GM20431 (cell line): ENCODE results near the gene NUMA1.

Experiments
- in situ Hi-C: fragments of 300-500 bp; cut with MseI, MboI; formaldehyde crosslinking; loops from one replicate; pipeline ENCODE4 v1.15.0; 2020; ENCODE audit warnings: low sequenced_read_pairs; ENCODE audit not compliant: unreplicated experiment

NUMA1 gene

GRCh38 chr11:71987521-71987920 is 92.8 kb downstream of the NUMA1 start:
- in situ Hi-C loops, result no loop called here

GRCh38 chr11:71986131-71986530 is 94.2 kb downstream of the NUMA1 start:
- in situ Hi-C loops, result no loop called here

- in situ Hi-C loops, result no loop called here
Measured at GRCh38 chr11:71979602-71980001, 100.7 kb downstream of the NUMA1 start.

GRCh38 chr11:71979094-71979493 is 101.2 kb downstream of the NUMA1 start:
- in situ Hi-C loops, result no loop called here

DNA sequence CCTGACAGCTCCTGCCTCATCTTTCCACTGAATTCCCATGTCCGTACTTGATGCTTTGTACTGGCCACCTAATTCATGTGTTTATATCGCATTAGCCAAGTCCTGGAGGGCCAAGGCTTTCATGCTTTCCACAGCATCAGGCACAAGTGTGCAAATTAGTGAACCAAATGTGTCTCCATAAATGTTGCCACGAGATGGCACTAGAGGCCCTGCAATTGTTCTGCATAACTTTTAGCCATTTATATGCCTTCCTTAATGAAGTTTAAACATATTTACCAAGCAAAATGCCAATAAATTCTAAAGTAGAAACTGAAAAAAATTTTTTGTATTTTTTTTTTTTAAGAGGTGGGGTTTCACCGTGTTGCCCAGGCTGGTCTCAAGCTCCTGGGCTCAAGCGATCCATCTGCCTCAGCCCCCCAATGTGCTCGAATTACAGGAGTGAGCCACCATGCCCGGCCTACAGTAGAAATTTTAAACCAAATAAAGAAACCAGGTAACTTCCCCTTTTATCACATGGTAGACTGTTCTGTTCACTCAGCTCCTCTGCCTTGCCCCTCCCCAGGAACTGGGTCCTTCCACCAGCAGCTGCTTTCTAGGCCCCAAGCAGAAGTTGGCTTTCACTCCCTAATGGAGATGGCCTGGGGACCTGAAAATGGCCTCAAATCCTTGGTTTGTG is 102.5 kb downstream of the NUMA1 start:
- in situ Hi-C loops, result no loop called here

DNA sequence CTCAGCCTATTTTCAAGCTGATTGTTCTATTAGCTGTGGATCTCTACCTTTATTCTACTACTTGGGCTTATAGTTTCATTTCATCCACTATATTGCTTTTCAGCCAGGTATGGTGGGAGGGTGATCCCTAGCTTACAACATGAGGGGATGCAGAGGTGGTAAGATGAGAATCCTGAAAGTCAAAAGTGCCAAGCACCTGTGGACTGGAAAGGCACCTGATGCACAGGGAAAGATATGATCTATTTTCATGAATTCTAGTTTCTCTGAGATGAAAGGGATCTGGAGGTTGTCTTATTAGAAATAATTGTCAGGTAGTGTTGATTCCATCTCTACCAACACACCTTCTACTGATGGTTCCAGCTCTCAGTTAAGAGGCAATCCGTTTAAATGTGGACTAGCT is 103.3 kb downstream of the NUMA1 start:
- in situ Hi-C loops, result no loop called here

- in situ Hi-C loops, result no loop called here
Measured at GRCh38 chr11:71976551-71976950, 103.8 kb downstream of the NUMA1 start.

DNA sequence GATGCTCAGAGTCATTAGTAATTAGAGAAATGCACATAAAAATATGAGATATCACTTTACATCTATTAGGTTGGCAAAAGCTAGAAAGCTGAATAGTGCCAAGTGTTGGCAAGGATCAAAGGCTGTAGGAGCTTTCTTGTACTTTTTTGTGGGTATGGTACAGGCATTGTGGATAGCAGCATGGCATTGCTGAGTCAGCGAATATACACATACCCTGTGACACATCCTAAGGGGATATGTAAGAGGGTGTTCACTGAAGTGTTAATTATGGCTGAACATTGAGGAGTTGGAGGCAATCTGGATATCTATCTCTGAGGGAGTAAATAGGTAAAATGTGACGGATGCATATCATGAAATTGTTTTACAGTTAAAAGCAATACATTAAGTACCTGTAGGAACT is 108.7 kb downstream of the NUMA1 start:
- in situ Hi-C loops, result no loop called here

GRCh38 chr11:71964641-71965040 is 115.7 kb downstream of the NUMA1 start:
- in situ Hi-C loops, result no loop called here

GRCh38 chr11:71963468-71963867 is 116.9 kb downstream of the NUMA1 start:
- in situ Hi-C loops, result no loop called here

DNA sequence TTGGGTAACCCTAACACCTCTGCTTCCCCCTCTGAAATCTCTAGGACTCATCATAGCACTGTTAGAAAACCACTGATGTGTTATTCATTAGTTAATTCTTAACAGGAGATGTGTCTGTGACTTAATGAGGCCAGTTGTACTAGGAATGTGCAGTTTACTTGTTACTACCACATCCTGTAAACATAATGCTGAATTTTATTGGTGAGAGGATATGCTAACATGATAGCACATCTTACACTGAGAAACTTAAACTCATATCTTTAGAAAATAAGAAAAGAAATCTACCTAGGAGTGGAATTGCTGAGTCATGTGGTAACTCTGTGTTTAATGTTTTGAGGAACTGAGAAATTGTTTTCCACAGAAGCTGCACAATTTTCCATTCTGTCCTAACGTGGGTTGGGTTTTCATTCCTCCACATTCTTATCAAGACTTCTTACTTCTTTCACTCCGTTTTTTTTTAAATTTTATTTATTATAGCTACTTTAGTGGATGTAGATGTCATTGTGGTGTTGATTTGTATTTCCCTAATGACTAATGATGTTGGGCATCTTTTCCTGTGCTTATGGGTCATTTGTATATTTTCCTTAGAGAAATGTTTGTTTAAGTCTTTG is 117.8 kb downstream of the NUMA1 start:
- in situ Hi-C loops, result no loop called here

- in situ Hi-C loops, result no loop called here
Measured at GRCh38 chr11:71955898-71956456, 124.4 kb downstream of the NUMA1 start.
